Measurements from ENCODE around the gene ELAPOR1. TPM values are rescaled to one million over a fixed set of nuclear protein-coding genes. Genes with fewer than 3 reads are reported as not detected.

ELAPOR1 gene
- total RNA-seq, 1 donor from 2014 or later: 0.83 TPM

DNA sequence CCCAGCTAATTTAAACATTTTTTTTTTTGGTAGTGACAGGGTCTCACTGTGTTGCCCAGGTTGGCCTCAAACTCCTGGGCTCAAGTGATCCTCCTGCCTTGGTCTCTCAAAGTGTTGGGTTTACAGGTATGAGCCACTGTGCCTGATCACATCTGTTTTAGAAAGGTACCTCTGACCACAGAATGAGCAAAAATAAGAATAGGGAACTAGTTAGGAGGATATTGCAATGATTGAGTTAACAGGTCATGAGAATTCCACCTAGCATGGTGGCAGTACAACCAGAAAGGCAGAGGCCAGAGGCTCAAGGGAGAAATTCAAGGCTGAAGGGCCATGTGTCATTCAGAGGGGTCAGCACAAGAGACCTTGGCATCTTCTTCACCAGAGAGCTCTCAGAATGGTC lies 49.6 kb downstream of the ELAPOR1 start:
- Mint-ChIP-seq H3K36me3 (ENCODE audit: unreplicated experiment) (no peaks in the 10 kb centered on the region), H3K9me3 (ENCODE audit: unreplicated experiment) (no peaks in the 10 kb centered on the region), H3K4me1 (ENCODE audit: unreplicated experiment) (peaks cover 21% of the 10 kb centered on the region), H3K4me3 (ENCODE audit: unreplicated experiment) (no peak overlapping the region), H3K27me3 (ENCODE audit: unreplicated experiment) (no peaks in the 10 kb centered on the region), H3K27ac (ENCODE audit: unreplicated experiment) (no peak overlapping the region)
- no peak for DNase-seq (ENCODE audit: extremely low spot score, unreplicated experiment)
- TF ChIP-seq, protein P1, sequence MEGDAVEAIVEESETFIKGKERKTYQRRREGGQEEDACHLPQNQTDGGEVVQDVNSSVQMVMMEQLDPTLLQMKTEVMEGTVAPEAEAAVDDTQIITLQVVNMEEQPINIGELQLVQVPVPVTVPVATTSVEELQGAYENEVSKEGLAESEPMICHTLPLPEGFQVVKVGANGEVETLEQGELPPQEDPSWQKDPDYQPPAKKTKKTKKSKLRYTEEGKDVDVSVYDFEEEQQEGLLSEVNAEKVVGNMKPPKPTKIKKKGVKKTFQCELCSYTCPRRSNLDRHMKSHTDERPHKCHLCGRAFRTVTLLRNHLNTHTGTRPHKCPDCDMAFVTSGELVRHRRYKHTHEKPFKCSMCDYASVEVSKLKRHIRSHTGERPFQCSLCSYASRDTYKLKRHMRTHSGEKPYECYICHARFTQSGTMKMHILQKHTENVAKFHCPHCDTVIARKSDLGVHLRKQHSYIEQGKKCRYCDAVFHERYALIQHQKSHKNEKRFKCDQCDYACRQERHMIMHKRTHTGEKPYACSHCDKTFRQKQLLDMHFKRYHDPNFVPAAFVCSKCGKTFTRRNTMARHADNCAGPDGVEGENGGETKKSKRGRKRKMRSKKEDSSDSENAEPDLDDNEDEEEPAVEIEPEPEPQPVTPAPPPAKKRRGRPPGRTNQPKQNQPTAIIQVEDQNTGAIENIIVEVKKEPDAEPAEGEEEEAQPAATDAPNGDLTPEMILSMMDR (IDR thresholded peaks at IDR 0.05): no peak

Other genes starting within 250 kb of the ELAPOR1 start
- 37.1 and 40.9 TPM in 2 replicates for gene GPSM2, start 237.1 kb upstream of the ELAPOR1 start, total RNA-seq
- gene CLCC1, start 150.6 kb upstream of the ELAPOR1 start, total RNA-seq: 48.4 and 51.1 TPM in 2 replicates
- 25.2 and 25.7 TPM in 2 replicates for gene WDR47, start 72.0 kb upstream of the ELAPOR1 start, total RNA-seq
- 39.8 and 42.3 TPM in 2 replicates for gene TAF13, start 38.1 kb upstream of the ELAPOR1 start, total RNA-seq
- 35.8 and 41.7 TPM in 2 replicates for gene TMEM167B, start 23.4 kb upstream of the ELAPOR1 start, total RNA-seq
- 364 and 396 TPM in 2 replicates for gene SARS1, start 99.8 kb downstream of the ELAPOR1 start, total RNA-seq
- gene CELSR2, start 135.4 kb downstream of the ELAPOR1 start, total RNA-seq: 10.3 and 10.5 TPM in 2 replicates
- 7.7 and 9.3 TPM in 2 replicates for gene PSRC1, start 169.0 kb downstream of the ELAPOR1 start, total RNA-seq
- gene MYBPHL, start 192.9 kb downstream of the ELAPOR1 start, total RNA-seq: not detected in 2 replicates